ENCODE data around the gene SLC25A27. TPM values are rescaled to one million over a fixed set of nuclear protein-coding genes. Genes with fewer than 3 reads are reported as not detected.

Gene SLC25A27
- total RNA-seq, 1 donor from 2014 or later: 11.7 TPM

DNA sequence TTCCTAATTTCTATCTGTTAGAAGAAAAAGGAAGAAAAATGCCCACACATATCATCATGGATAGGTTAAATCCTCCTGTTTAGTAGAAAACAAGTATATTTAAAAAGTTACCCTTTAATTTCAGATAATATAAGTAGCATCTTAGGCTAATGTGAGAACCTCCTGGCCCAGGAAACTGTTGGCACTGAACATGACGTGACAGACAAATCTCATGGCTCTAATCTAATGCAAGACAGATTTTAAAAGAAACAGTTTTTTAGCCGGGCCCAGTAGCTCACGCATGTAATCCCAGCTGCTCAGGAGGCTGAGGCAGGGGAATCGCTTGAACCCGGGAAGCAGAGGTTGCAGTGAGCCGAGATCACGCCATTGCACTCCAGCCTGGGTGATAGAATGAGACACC lies 23.1 kb upstream of the SLC25A27 start:
- Histone ChIP-seq H3K4me1 (no peaks in the 10 kb centered on the region), H3K9me3 (no peaks in the 10 kb centered on the region), H3K27ac (no peak overlapping the region), H3K4me3 (no peak overlapping the region), H3K36me3 (no peaks in the 10 kb centered on the region), H3K27me3 (no peaks in the 10 kb centered on the region)
- intact Hi-C loops (cut with DNase I): no loop called here
- TF ChIP-seq, protein P1, sequence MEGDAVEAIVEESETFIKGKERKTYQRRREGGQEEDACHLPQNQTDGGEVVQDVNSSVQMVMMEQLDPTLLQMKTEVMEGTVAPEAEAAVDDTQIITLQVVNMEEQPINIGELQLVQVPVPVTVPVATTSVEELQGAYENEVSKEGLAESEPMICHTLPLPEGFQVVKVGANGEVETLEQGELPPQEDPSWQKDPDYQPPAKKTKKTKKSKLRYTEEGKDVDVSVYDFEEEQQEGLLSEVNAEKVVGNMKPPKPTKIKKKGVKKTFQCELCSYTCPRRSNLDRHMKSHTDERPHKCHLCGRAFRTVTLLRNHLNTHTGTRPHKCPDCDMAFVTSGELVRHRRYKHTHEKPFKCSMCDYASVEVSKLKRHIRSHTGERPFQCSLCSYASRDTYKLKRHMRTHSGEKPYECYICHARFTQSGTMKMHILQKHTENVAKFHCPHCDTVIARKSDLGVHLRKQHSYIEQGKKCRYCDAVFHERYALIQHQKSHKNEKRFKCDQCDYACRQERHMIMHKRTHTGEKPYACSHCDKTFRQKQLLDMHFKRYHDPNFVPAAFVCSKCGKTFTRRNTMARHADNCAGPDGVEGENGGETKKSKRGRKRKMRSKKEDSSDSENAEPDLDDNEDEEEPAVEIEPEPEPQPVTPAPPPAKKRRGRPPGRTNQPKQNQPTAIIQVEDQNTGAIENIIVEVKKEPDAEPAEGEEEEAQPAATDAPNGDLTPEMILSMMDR (IDR thresholded peaks at IDR 0.05): no peak
- DNase-seq (ENCODE audit: low spot score in 2 of 2): no peak

DNA sequence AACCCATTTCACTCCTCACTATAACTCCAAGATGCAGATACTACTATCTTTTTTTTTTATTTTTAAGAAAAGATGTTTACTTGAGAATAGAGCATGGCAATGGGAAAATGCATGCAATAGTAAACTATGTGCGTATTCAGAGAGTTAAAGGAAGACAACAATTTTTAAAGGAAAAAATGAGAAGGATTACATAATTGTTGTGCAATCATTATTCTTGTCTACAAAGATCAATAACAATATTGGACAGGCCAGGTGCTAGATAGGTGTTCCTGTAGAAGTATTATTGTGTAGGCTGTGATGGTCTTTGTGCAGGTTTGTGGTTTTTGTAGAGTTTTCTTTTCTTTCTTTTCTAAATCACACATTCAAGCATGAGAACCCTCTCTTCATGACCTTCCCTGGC lies 20.7 kb upstream of the SLC25A27 start:
- intact Hi-C loops (cut with DNase I): no loop called here
- no peak overlapping the region for H3K27ac ChIP-seq
- no peak overlapping the region for H3K4me3 ChIP-seq
- H3K9me3 ChIP-seq: no peaks in the 10 kb centered on the region
- no peaks in the 10 kb centered on the region for H3K36me3 ChIP-seq
- H3K4me1 ChIP-seq: no peaks in the 10 kb centered on the region
- no peak for DNase-seq (ENCODE audit: low spot score in 2 of 2)
- H3K27me3 ChIP-seq: no peaks in the 10 kb centered on the region
- TF ChIP-seq, protein P1 (IDR thresholded peaks at IDR 0.05): no peak

DNA sequence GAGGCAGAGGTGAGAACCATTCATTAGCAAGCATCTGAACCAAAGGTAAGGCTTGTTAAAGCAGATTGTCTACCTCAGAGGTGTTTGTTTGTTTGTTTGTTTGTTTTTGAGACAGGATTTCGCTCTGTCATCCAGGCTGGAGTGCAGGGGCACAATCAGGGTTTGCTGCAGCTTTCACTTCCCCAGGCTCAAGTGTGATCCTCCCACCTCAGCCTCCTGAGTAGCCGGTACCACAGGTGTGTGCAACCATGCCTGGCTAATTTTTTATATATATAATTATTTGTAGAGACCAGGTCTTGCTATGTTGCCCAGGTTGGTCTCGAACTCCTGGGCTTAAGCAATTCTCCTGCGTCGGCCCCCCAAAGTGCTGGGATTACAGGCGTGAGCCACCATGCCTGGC lies 17.3 kb upstream of the SLC25A27 start:
- Histone ChIP-seq H3K4me3 (no peak overlapping the region), H3K27ac (no peak overlapping the region), H3K27me3 (no peaks in the 10 kb centered on the region), H3K9me3 (no peaks in the 10 kb centered on the region), H3K4me1 (no peaks in the 10 kb centered on the region), H3K36me3 (no peaks in the 10 kb centered on the region)
- intact Hi-C loops (cut with DNase I): no loop called here
- TF ChIP-seq, protein P1 (IDR thresholded peaks at IDR 0.05): no peak
- no peak for DNase-seq (ENCODE audit: low spot score in 2 of 2)

DNA sequence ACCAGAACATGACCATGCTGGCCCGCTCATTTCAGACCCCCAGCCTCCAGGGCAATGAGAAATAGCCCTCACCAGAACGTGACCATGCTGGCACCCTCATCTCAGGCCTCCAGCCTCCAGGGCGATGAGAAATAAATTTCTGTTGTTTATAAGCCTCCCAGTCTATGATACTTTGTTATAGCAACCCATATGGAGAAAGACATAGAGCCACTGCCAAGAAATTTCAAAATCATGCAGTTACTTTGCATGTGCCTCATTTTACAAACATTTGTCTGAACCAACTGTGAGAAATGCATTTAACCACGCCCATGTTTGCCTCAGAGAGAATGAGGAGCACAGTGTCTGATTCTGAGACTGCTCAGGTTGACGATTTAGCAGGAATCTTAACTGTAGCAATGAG lies 15.6 kb upstream of the SLC25A27 start:
- Histone ChIP-seq H3K4me1 (no peaks in the 10 kb centered on the region), H3K27me3 (no peaks in the 10 kb centered on the region), H3K36me3 (no peaks in the 10 kb centered on the region), H3K9me3 (no peaks in the 10 kb centered on the region), H3K4me3 (no peak overlapping the region), H3K27ac (no peak overlapping the region)
- DNase-seq (ENCODE audit: low spot score in 2 of 2): no peak
- intact Hi-C loops (cut with DNase I): no loop called here
- TF ChIP-seq, protein P1 (IDR thresholded peaks at IDR 0.05): no peak

DNA sequence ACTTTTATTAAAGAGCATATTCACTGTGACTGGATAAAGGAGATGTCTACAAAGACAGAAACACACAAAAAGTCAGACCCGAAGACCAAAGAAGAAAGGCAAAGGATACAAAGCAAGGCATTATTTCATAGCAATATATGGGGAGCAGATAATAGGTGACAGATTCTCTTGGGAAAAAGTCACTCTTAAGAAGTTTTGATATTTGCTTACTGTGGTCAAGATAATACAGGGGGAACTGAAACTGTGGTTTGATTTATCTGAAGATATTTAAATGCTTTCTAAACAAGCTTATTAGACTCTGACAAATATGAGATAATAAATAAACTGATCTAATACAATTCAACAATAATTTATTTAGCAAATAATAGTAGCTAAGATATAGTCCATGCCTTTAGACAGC lies 14.8 kb upstream of the SLC25A27 start:
- intact Hi-C loops (cut with DNase I): no loop called here
- Histone ChIP-seq H3K36me3 (no peaks in the 10 kb centered on the region), H3K4me3 (no peak overlapping the region), H3K9me3 (no peaks in the 10 kb centered on the region), H3K27ac (no peak overlapping the region), H3K27me3 (no peaks in the 10 kb centered on the region), H3K4me1 (no peaks in the 10 kb centered on the region)
- DNase-seq (ENCODE audit: low spot score in 2 of 2): no peak
- TF ChIP-seq, protein P1 (IDR thresholded peaks at IDR 0.05): no peak

DNA sequence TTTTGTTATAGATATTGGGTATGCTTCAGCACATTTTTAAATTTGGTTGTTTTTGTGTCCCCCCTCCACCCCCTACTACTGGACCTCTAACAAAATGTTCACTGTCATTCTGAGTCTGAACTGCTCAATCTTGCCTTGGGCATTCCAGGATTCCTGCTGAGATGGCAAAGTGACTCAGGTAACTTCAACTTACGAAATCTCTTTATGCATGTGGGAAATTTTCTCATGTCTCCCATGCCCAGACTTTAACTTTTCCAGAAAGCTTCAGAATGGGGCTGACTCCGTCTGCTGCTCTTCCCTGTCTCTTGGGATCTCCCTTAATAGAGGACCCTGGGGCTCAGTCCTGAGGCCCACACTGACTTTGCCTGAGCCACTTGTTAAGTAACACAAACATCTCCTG lies 14.1 kb upstream of the SLC25A27 start:
- Histone ChIP-seq H3K27ac (no peak overlapping the region), H3K36me3 (no peaks in the 10 kb centered on the region), H3K4me3 (no peak overlapping the region), H3K27me3 (no peaks in the 10 kb centered on the region), H3K9me3 (no peaks in the 10 kb centered on the region), H3K4me1 (no peaks in the 10 kb centered on the region)
- TF ChIP-seq, protein P1 (IDR thresholded peaks at IDR 0.05): no peak
- DNase-seq (ENCODE audit: low spot score in 2 of 2): no peak
- intact Hi-C loops (cut with DNase I): no loop called here
